Kidney (tissue), 14 donors: Measurements from ENCODE around the gene TEX19. TPM values are rescaled to one million over a fixed set of nuclear protein-coding genes. Genes with fewer than 3 reads are reported as not detected.

Experiments used
- DNase-seq, 5 donors: peaks; one replicate each; pipeline ENCODE4 v3.0.0-alpha.2; 2013 to 2020
- FAIRE-seq: peaks from 2 replicates; lab custom pipeline; 2012; peaks lifted over from hg19 to GRCh38; lab: Jason Lieb, UNC
- H3K27ac ChIP-seq, 2 donors: one replicate each; pipeline ENCODE4 v1.7.0; 2013; ENCODE audit warnings: low read depth in 2 of 2, low read length in 2 of 2, inconsistent platforms in 1 of 2
- H3K27me3 ChIP-seq: one replicate; pipeline ENCODE4 v1.7.1; 2013; ENCODE audit warnings: low read length, inconsistent platforms; ENCODE audit not compliant: control insufficient read depth, insufficient read depth
- H3K36me3 ChIP-seq, 3 donors: one replicate each; pipeline versions ENCODE4 v1.7.0 to v1.7.1; 2013; ENCODE audit warnings: low read length in 3 of 3, control low read depth in 1 of 3, inconsistent platforms in 1 of 3; ENCODE audit not compliant: insufficient read depth in 3 of 3, control insufficient read depth in 2 of 3
- H3K4me1 ChIP-seq, 3 donors: one replicate each; pipeline versions ENCODE4 v1.7.0 to v1.7.1; 2013; ENCODE audit warnings: low read length in 3 of 3, inconsistent platforms in 1 of 3, low read depth in 1 of 3; ENCODE audit not compliant: control insufficient read depth in 2 of 3, insufficient read depth in 2 of 3
- H3K4me3 ChIP-seq, 3 donors: one replicate each; pipeline versions ENCODE4 v1.7.0 to v1.8.1; 2013; ENCODE audit warnings: low read length in 3 of 3, control low read depth in 1 of 3, inconsistent platforms in 1 of 3
- H3K9ac ChIP-seq, 3 donors: one replicate each; pipeline versions ENCODE4 v1.7.0 to v1.7.1; 2013; ENCODE audit warnings: low read length in 3 of 3, control low read depth in 1 of 3, inconsistent platforms in 1 of 3
- H3K9me3 ChIP-seq, 3 donors: one replicate each; pipeline versions ENCODE4 v1.7.0 to v1.7.1; 2013; ENCODE audit warnings: low read length in 3 of 3, control low read depth in 1 of 3, inconsistent platforms in 1 of 3; ENCODE audit not compliant: control insufficient read depth in 2 of 3, insufficient read depth in 1 of 3
- CTCF ChIP-seq: IDR thresholded peaks from 3 replicates; pipeline ENCODE4 v1.5.1; 2012; ENCODE audit warnings: mild to moderate bottlenecking, moderate library complexity, borderline replicate concordance; ENCODE audit not compliant: insufficient read depth; ENCODE audit errors: extremely low read depth
- intact Hi-C: fragments of 100-400 bp; cut with DNase I; formaldehyde crosslinking; loops from one replicate; pipeline ENCODE4 v1.11.1; 2022
- polyA plus RNA-seq: library from polyadenylated mRNA; stranded (reverse); fragments of 350-450 nt; fragmentation: Illumina TruSeq; extraction: RNeasy Lipid Tissue Mini Kit (QIAGEN cat#74804); gene quantifications from one replicate; pipeline ENCODE4 v1.2.3, GENCODE V29; 2014; ENCODE audit warnings: low read depth, low replicate concordance; ENCODE audit not compliant: insufficient read depth
- total RNA-seq: library from RNA; stranded (reverse); fragmentation: NEBNext Ultra II Directional; extraction: Animal tissue kit (Norgen Biotek cat#: 25700); gene quantifications from one replicate; pipeline ENCODE4 v1.2.1, GENCODE V29; 2021
- donor health status: control.
- donor health status: control.
- donor health status: control.
- donor health status: control.
- donor health status: control.
- donor health status: DM: yes; HTN: yes; CAD: no.
- donor health status: Normal renal cell carcinoma (clear cell type).

The TEX19 gene
- total and polyA plus RNA-seq, 2 donors from 2014 or later: not detected

GRCh38 chr17:82387705-82388106, 28.7 kb downstream of the TEX19 start:
- Histone ChIP-seq H3K9me3 (no peaks in the 10 kb centered on the region), H3K27ac (no peak overlapping the region), H3K4me3 (no peak overlapping the region), H3K27me3 (no peaks in the 10 kb centered on the region), H3K4me1 (peaks cover 0 to 9% (median 0%) of the 10 kb centered on the region in 3 donors), H3K9ac (no peak overlapping the region), H3K36me3 (no peaks in the 10 kb centered on the region)
- DNase-seq: no peak
- TF ChIP-seq CTCF: no peak
- no peak for FAIRE-seq
- intact Hi-C loops: no loop called here

GRCh38 chr17:82388223-82388921, 29.3 kb downstream of the TEX19 start:
- DNase-seq (peak in 1 of 5 donors; percentile 81), FAIRE-seq (no peak)
- Histone ChIP-seq H3K27me3 (no peaks in the 10 kb centered on the region), H3K27ac (no peak overlapping the region), H3K4me1 (peaks cover 0 to 9% (median 0%) of the 10 kb centered on the region in 3 donors), H3K4me3 (no peak overlapping the region), H3K9me3 (no peaks in the 10 kb centered on the region), H3K9ac (no peak overlapping the region), H3K36me3 (no peaks in the 10 kb centered on the region)
- no peak for TF ChIP-seq CTCF
- intact Hi-C loops: no loop called here

- Histone ChIP-seq H3K4me3 (no peak overlapping the region), H3K9me3 (no peaks in the 10 kb centered on the region), H3K9ac (no peak overlapping the region), H3K27ac (no peak overlapping the region), H3K27me3 (no peaks in the 10 kb centered on the region), H3K36me3 (no peaks in the 10 kb centered on the region), H3K4me1 (peaks cover 0 to 9% (median 0%) of the 10 kb centered on the region in 3 donors)
- peak in 1 of 5 donors; percentile 39 for DNase-seq
- no peak for TF ChIP-seq CTCF
- intact Hi-C loops: no loop called here
- no peak for FAIRE-seq
Measured at GRCh38 chr17:82388922-82389283, 29.9 kb downstream of the TEX19 start.
